ENCODE measurements around the gene PINK1. TPM values are rescaled to one million over a fixed set of nuclear protein-coding genes. Genes with fewer than 3 reads are reported as not detected.

The PINK1 gene
- total RNA-seq, 1 experiment from 2014 or later: 129 TPM

Other genes starting within 250 kb of the PINK1 start
- 51.2 and 56.9 TPM in 2 replicates for gene CAMK2N1, start 147.2 kb upstream of the PINK1 start, total RNA-seq (2014; rRNA removed)
- 28.9 and 29.5 TPM in 2 replicates for gene MUL1, start 125.3 kb upstream of the PINK1 start, total RNA-seq (2014; rRNA removed)
- 0.11 TPM in 1 of 2 replicates, not detected in the other for gene FAM43B, start 80.9 kb upstream of the PINK1 start, total RNA-seq (2014; rRNA removed)
- 30.3 and 36.3 TPM in 2 replicates for gene CDA, start 44.4 kb upstream of the PINK1 start, total RNA-seq (2014; rRNA removed)
- 334 and 357 TPM in 2 replicates for gene DDOST, start 27.9 kb downstream of the PINK1 start, total RNA-seq (2014; rRNA removed)
- 0.33 and 2.8 TPM in 2 replicates for gene KIF17, start 84.5 kb downstream of the PINK1 start, total RNA-seq (2014; rRNA removed)
- gene SH2D5, start 99.2 kb downstream of the PINK1 start, total RNA-seq (2014; rRNA removed): 7.1 and 11.2 TPM in 2 replicates
- gene HP1BP3, start 153.8 kb downstream of the PINK1 start, total RNA-seq (2014; rRNA removed): 243 and 321 TPM in 2 replicates